Mucosa of gallbladder (tissue), 1 donor: ENCODE data around the gene TMEM258. TPM values are rescaled to one million over a fixed set of nuclear protein-coding genes. Genes with fewer than 3 reads are reported as not detected.

Source experiments
- DNase-seq: peaks from one replicate; pipeline ENCODE4 v3.0.0-alpha.2; 2020; ENCODE audit warnings: low spot score
- total RNA-seq: library from RNA; stranded (reverse); gene quantifications from one replicate; pipeline ENCODE4 v1.2.1, GENCODE V29; 2021
- donor health status: DM: no; HTN: no; CAD: no.

TMEM258 gene
- total RNA-seq, 1 donor from 2014 or later, result 116 TPM

GRCh38 chr11:61795876-61796526 lies 3.6 kb upstream of the TMEM258 start:
- DNase-seq, result no peak

- no peak for DNase-seq
Measured at GRCh38 chr11:61795459-61795858, 3.1 kb upstream of the TMEM258 start.

- no peak for DNase-seq
Measured at GRCh38 chr11:61794579-61794978, 2.2 kb upstream of the TMEM258 start.

GRCh38 chr11:61793829-61794204 lies 1.4 kb upstream of the TMEM258 start:
- no peak for DNase-seq

- DNase-seq, result no peak
Measured at GRCh38 chr11:61793083-61793828, 857 bp upstream of the TMEM258 start.

- peak; percentile 57 for DNase-seq
Measured at GRCh38 chr11:61791737-61792309, 576 bp downstream of the TMEM258 start.

GRCh38 chr11:61787928-61788491 lies 4.4 kb downstream of the TMEM258 start:
- peak; percentile 65 for DNase-seq

- DNase-seq, result no peak
Measured at GRCh38 chr11:61785837-61786402, 6.5 kb downstream of the TMEM258 start.

- no peak for DNase-seq
Measured at GRCh38 chr11:61784506-61784805, 7.9 kb downstream of the TMEM258 start.

- DNase-seq, result no peak
Measured at GRCh38 chr11:61783717-61784505, 8.5 kb downstream of the TMEM258 start.

GRCh38 chr11:61782841-61783240 lies 9.6 kb downstream of the TMEM258 start:
- no peak for DNase-seq

- DNase-seq, result no peak
Measured at GRCh38 chr11:61782299-61782698, 10.1 kb downstream of the TMEM258 start.

- DNase-seq, result no peak
Measured at GRCh38 chr11:61781585-61781984, 10.8 kb downstream of the TMEM258 start.

GRCh38 chr11:61780581-61781162 lies 11.7 kb downstream of the TMEM258 start:
- DNase-seq, result no peak

- no peak for DNase-seq
Measured at GRCh38 chr11:61779666-61780525, 12.5 kb downstream of the TMEM258 start.

- no peak for DNase-seq
Measured at GRCh38 chr11:61778920-61779650, 13.3 kb downstream of the TMEM258 start.

- DNase-seq, result no peak
Measured at GRCh38 chr11:61778357-61778886, 14.0 kb downstream of the TMEM258 start.

- no peak for DNase-seq
Measured at GRCh38 chr11:61777234-61778090, 14.9 kb downstream of the TMEM258 start.
